K562 (cell line): ENCODE measurements around the gene CBLL1. TPM values are rescaled to one million over a fixed set of nuclear protein-coding genes. Genes with fewer than 3 reads are reported as not detected.

Source experiments
- ARID1B ChIP-seq: fragments of 450-650 bp; IDR thresholded peaks from 2 replicates; pipeline ENCODE4 v1.6.1; 2016; ENCODE audit warnings: antibody characterized with exemption, mild to moderate bottlenecking, inconsistent platforms
- CEBPG ChIP-seq, 3 experiments: fragments of 200-800 bp in 1 of 3; sonication (Bioruptor generic) in 1 of 3; sonication (generic) in 1 of 3; formaldehyde crosslinking in 1 of 3; IDR thresholded peaks in 2 of 3; conservative IDR thresholded peaks in 1 of 3; 2 replicates each; pipeline versions ENCODE4 v1.6.1 to v1.8.0; 2016 to 2022; ENCODE audit warnings: missing compliant biosample characterization in 2 of 3, missing genetic modification characterization in 2 of 3, mild to moderate bottlenecking in 1 of 3, missing genetic modification reagents in 1 of 3
- CHD4 ChIP-seq: fragments of 200-600 bp; sonication (generic); IDR thresholded peaks from 3 replicates; pipeline ENCODE4 v1.6.1; 2012; ENCODE audit warnings: low read depth, mild to moderate bottlenecking, mixed read lengths, low read length, inconsistent platforms; ENCODE audit not compliant: insufficient read depth, insufficient replicate concordance, poor library complexity, severe bottlenecking
- FIP1L1 ChIP-seq: fragments of 200-400 bp; formaldehyde crosslinking; IDR thresholded peaks from 2 replicates; pipeline ENCODE4 v1.6.1; 2018; ENCODE audit warnings: mild to moderate bottlenecking, low read depth, low read length; ENCODE audit not compliant: poor library complexity, severe bottlenecking
- HDAC3 ChIP-seq: fragments of 450-650 bp; IDR thresholded peaks from 2 replicates; pipeline ENCODE4 v1.6.1; 2018; ENCODE audit warnings: borderline replicate concordance, mild to moderate bottlenecking, moderate library complexity; ENCODE audit not compliant: partially characterized antibody
- JUN ChIP-seq, 2 experiments: sonication (generic) in 1 of 2; formaldehyde crosslinking in 1 of 2; IDR thresholded peaks; 2 replicates each; pipeline versions ENCODE4 v1.6.1 to v1.8.0; 2012 to 2022; ENCODE audit warnings: borderline replicate concordance in 2 of 2, mild to moderate bottlenecking in 2 of 2, improper control_type of control experiment in 1 of 2, low read depth in 1 of 2, low read length in 1 of 2, missing genetic modification reagents in 1 of 2
- JUND ChIP-seq, 2 experiments: IDR thresholded peaks; 2 replicates in 1 of 2; 3 replicates in 1 of 2; pipeline ENCODE4 v1.6.1; 2011; ENCODE audit warnings: borderline replicate concordance in 2 of 2, low read depth in 2 of 2, low read length in 2 of 2, improper control_type of control experiment in 1 of 2, missing biosample characterization in 1 of 2, missing genetic modification characterization in 1 of 2, missing genetic modification reagents in 1 of 2
- KAT7 ChIP-seq: sonication (generic); formaldehyde crosslinking; IDR thresholded peaks from 2 replicates; pipeline ENCODE4 v1.8.0; 2022; ENCODE audit warnings: missing genetic modification reagents, mild to moderate bottlenecking, borderline replicate concordance
- LEF1 ChIP-seq: fragments of 450-650 bp; IDR thresholded peaks from 2 replicates; pipeline ENCODE4 v1.6.1; 2016; ENCODE audit warnings: mild to moderate bottlenecking
- MAFK ChIP-seq: IDR thresholded peaks from 2 replicates; pipeline ENCODE4 v1.6.1; 2011; ENCODE audit warnings: low read length, improper control_type of control experiment
- POLR2AphosphoS2 ChIP-seq: IDR thresholded peaks from 2 replicates; pipeline ENCODE4 v1.6.1; 2012; ENCODE audit warnings: low read length, improper control_type of control experiment
- POLR3A ChIP-seq: IDR thresholded peaks from 2 replicates; pipeline ENCODE4 v1.6.1; 2011; ENCODE audit warnings: borderline replicate concordance, mild to moderate bottlenecking, moderate library complexity; ENCODE audit not compliant: insufficient read length, insufficient read depth; ENCODE audit errors: extremely low read depth
- YBX1 ChIP-seq: fragments of 450-650 bp; IDR thresholded peaks from 2 replicates; pipeline ENCODE4 v1.7.1; 2016; ENCODE audit warnings: mild to moderate bottlenecking
- polyA plus RNA-seq, 8 experiments: library from polyadenylated mRNA; depleted of rRNA in 4 of 8; stranded (reverse) in 5 of 8; unstranded in 3 of 8; fragments of >200 nt; fragmentation: Nextera tagmentation in 2 of 8; fragmentation: Illumina TruSeq in 1 of 8; extraction: Ambion mirVana in 2 of 8; extraction: Trizol in 1 of 8; gene quantifications; 2 replicates each; pipeline versions ENCODE4 v1.2.1 to v1.2.3, GENCODE V29; 2011 to 2014; ENCODE audit warnings: inconsistent platforms in 1 of 8, missing spikeins in 1 of 8
- total RNA-seq, 7 experiments: library from RNA; depleted of rRNA in 6 of 7; stranded (reverse); fragments of >200 nt in 6 of 7; fragmentation: Illumina TruSeq in 2 of 7; extraction: Trizol in 2 of 7; gene quantifications; 2 replicates each; pipeline versions ENCODE4 v1.2.1 to v1.2.3, GENCODE V29; 2011 to 2021; ENCODE audit warnings: low replicate concordance in 1 of 7
- TF ChIP-seq, protein P1 (sequence below): fragments of 250-450 bp; sonication (Bioruptor Pico); IDR thresholded peaks from 2 replicates; pipeline ENCODE4 v1.8.0; 2022; ENCODE audit warnings: inconsistent platforms, mild to moderate bottlenecking, moderate library complexity, borderline replicate concordance
- TF ChIP-seq, protein P2 (sequence below): fragments of 250-450 bp; sonication (Bioruptor Pico); IDR thresholded peaks from 2 replicates; pipeline ENCODE4 v1.5.0; 2021
- TF ChIP-seq, protein P3 (sequence below): fragments of 450-650 bp; IDR thresholded peaks from 2 replicates; pipeline ENCODE4 v1.6.1; 2014; ENCODE audit warnings: low read depth, mild to moderate bottlenecking, moderate library complexity, borderline replicate concordance
- TF ChIP-seq, protein P4 (sequence below): fragments of 450-650 bp; IDR thresholded peaks from one replicate; pipeline ENCODE4 v1.6.1; 2018; ENCODE audit warnings: mild to moderate bottlenecking, moderate library complexity; ENCODE audit not compliant: partially characterized antibody
- TF ChIP-seq, protein P5 (sequence below): sonication (generic); formaldehyde crosslinking; IDR thresholded peaks from 2 replicates; pipeline ENCODE4 v1.5.0; 2020; ENCODE audit warnings: missing genetic modification reagents

Gene CBLL1
- total and polyA plus RNA-seq, 9 of the 15 experiments (the other 6 are each of a cell fraction or from before 2014, with no cell fraction given) = 14.7 to 67.9 (median 35.4) TPM

- 0 out of 2 replicates have a peak, but pooled peaks have one; percentile 19 for TF ChIP-seq ARID1B
- TF ChIP-seq, protein P1, sequence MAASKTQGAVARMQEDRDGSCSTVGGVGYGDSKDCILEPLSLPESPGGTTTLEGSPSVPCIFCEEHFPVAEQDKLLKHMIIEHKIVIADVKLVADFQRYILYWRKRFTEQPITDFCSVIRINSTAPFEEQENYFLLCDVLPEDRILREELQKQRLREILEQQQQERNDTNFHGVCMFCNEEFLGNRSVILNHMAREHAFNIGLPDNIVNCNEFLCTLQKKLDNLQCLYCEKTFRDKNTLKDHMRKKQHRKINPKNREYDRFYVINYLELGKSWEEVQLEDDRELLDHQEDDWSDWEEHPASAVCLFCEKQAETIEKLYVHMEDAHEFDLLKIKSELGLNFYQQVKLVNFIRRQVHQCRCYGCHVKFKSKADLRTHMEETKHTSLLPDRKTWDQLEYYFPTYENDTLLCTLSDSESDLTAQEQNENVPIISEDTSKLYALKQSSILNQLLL (CRISPR knock-in tag) = no peak
- no peak for TF ChIP-seq POLR2AphosphoS2
- TF ChIP-seq, protein P2, sequence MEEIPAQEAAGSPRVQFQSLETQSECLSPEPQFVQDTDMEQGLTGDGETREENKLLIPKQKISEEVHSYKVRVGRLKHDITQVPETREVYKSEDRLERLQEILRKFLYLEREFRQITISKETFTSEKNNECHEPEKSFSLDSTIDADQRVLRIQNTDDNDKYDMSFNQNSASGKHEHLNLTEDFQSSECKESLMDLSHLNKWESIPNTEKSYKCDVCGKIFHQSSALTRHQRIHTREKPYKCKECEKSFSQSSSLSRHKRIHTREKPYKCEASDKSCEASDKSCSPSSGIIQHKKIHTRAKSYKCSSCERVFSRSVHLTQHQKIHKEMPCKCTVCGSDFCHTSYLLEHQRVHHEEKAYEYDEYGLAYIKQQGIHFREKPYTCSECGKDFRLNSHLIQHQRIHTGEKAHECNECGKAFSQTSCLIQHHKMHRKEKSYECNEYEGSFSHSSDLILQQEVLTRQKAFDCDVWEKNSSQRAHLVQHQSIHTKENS (CRISPR knock-in tag) = no peak
- TF ChIP-seq, protein P3, sequence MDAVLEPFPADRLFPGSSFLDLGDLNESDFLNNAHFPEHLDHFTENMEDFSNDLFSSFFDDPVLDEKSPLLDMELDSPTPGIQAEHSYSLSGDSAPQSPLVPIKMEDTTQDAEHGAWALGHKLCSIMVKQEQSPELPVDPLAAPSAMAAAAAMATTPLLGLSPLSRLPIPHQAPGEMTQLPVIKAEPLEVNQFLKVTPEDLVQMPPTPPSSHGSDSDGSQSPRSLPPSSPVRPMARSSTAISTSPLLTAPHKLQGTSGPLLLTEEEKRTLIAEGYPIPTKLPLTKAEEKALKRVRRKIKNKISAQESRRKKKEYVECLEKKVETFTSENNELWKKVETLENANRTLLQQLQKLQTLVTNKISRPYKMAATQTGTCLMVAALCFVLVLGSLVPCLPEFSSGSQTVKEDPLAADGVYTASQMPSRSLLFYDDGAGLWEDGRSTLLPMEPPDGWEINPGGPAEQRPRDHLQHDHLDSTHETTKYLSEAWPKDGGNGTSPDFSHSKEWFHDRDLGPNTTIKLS = no peak
- no peak for TF ChIP-seq YBX1
- peak; percentile 43; the same call in 1 of the 2 replicates for TF ChIP-seq JUND (IDR thresholded peaks at IDR 0.05; ENCODE audit: borderline replicate concordance, low read depth, low read length)
- peak; percentile 38; the same call in 2 of the 3 replicates for TF ChIP-seq JUND (tag; IDR thresholded peaks at IDR 0.05; ENCODE audit: borderline replicate concordance, low read depth, low read length)
- TF ChIP-seq LEF1 = no peak
- TF ChIP-seq JUN (IDR thresholded peaks at IDR 0.05; ENCODE audit: borderline replicate concordance, low read depth, low read length) = no peak
- TF ChIP-seq JUN (CRISPR knock-in tag; IDR thresholded peaks at IDR 0.05; ENCODE audit: borderline replicate concordance) = no peak
- TF ChIP-seq CEBPG (CRISPR knock-in tag; IDR thresholded peaks at IDR 0.05) = no peak
- 0 out of 4 replicates have a peak, but pooled peaks of 1 of the 2 experiments have one; percentile 39 for TF ChIP-seq CEBPG (tag; conservative IDR thresholded peaks at IDR 0.05 in 1 of 2, IDR thresholded peaks at IDR 0.05 in 1 of 2)
- TF ChIP-seq, protein P4, sequence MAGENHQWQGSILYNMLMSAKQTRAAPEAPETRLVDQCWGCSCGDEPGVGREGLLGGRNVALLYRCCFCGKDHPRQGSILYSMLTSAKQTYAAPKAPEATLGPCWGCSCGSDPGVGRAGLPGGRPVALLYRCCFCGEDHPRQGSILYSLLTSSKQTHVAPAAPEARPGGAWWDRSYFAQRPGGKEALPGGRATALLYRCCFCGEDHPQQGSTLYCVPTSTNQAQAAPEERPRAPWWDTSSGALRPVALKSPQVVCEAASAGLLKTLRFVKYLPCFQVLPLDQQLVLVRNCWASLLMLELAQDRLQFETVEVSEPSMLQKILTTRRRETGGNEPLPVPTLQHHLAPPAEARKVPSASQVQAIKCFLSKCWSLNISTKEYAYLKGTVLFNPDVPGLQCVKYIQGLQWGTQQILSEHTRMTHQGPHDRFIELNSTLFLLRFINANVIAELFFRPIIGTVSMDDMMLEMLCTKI = no peak
- no peak for TF ChIP-seq HDAC3
- TF ChIP-seq MAFK = no peak
- TF ChIP-seq POLR3A = no peak
- TF ChIP-seq, protein P5, sequence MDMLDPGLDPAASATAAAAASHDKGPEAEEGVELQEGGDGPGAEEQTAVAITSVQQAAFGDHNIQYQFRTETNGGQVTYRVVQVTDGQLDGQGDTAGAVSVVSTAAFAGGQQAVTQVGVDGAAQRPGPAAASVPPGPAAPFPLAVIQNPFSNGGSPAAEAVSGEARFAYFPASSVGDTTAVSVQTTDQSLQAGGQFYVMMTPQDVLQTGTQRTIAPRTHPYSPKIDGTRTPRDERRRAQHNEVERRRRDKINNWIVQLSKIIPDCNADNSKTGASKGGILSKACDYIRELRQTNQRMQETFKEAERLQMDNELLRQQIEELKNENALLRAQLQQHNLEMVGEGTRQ (CRISPR knock-in tag) = no peak
- TF ChIP-seq FIP1L1 = no peak
- no peak for TF ChIP-seq CHD4
- TF ChIP-seq KAT7 = no peak
Observed at GRCh38 chr7:107725138-107725740, 18.7 kb upstream of the CBLL1 start (continued).
